NCI-H524 (cell line): ENCODE results near the gene OR7D2.

ENCODE experiments used
- DNase-seq, 2 experiments: peaks; one replicate each; lab custom pipeline; 2025; lab: John Stamatoyannopoulos, UW

The OR7D2 gene

DNA sequence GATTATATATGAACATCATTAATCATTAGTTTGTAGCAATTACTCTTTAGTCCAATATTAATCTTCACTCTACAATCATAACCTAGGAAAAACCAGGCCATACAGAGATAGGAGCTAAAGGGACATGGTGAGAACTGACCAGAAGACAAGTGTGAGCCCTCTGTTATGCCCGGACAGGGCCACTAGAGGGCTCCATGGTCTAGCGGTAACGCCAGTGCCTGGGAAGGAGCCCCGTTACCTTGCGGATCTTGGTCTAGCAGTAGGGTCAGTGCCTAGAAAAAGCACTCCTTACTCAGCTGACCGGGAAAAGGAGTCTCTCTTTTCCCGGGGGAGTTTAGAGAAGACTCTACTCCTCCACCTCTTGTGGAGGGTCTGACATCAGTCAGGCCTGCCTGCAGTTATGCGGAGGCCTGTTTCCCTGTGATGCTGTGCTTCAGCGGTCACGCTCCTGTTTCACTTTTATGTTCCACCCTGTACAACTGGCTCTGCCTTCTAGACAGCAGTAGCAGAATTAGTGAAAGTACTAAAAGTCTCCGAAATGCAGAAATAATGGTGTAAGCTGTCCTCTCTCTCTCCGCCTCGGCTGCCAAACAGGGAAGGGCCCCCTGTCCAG lies 26.8 kb downstream of the OR7D2 start:
- DNase-seq, result peak; percentile 31 to 65

DNA sequence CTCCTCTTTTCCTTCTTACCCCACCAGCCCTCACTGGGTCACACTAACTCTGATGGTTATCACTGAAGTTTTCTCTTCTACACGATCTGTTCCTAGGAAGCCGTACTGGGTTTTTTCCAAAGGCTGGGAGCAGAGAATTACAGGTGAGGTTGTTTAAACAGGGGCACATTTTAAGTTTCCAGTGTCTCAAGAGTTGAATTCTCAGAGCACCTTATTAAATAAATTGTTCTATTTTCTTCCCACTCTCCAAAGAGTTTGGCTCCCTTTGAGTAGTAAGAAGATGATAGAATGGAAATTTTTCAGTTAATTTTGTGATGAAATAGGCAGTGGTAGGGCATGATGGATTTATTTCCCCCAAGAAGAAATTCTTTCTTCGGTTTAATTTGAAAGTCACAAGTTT lies 40.7 kb downstream of the OR7D2 start, which contains the start of gene OR7D4:
Gene OR7D4, minus strand, starts transcription at position 101 of the 400 bp plus-strand sequence. CDS start 4,752 bp downstream, outside the sequence.
- DNase-seq, result no peak
